Suprapubic skin (tissue), 4 donors: ENCODE data around the gene TRIM39. TPM values are rescaled to one million over a fixed set of nuclear protein-coding genes. Genes with fewer than 3 reads are reported as not detected.
A peak's percentile ranks its signal among the peaks of the same experiment; 100 is the strongest.

ENCODE experiments used
- DNase-seq, 2 donors: peaks; one replicate each; pipeline ENCODE4 v3.0.0-alpha.2; 2019; ENCODE audit warnings: low spot score in 2 of 2
- H3K27ac ChIP-seq: fragments of 200-600 bp; sonication (generic); one replicate; pipeline ENCODE4 v1.5.1; 2019
- H3K27me3 ChIP-seq: fragments of 200-600 bp; sonication (generic); one replicate; pipeline ENCODE4 v1.5.1; 2019
- H3K36me3 ChIP-seq: fragments of 200-600 bp; sonication (generic); one replicate; pipeline ENCODE4 v1.5.1; 2019
- H3K4me1 ChIP-seq: fragments of 200-600 bp; sonication (generic); one replicate; pipeline ENCODE4 v1.5.1; 2019
- H3K4me3 ChIP-seq: fragments of 200-600 bp; sonication (generic); one replicate; pipeline ENCODE4 v1.5.1; 2019; ENCODE audit warnings: mild to moderate bottlenecking
- H3K9me3 ChIP-seq: fragments of 200-600 bp; sonication (generic); one replicate; pipeline ENCODE4 v1.5.1; 2019
- CTCF ChIP-seq, 2 donors: fragments of 200-600 bp in 1 of 2; fragments of 450-650 bp in 1 of 2; sonication (generic) in 1 of 2; IDR thresholded peaks; one replicate each; pipeline ENCODE4 v1.5.1; 2016 to 2019; ENCODE audit warnings: antibody characterized with exemption in 2 of 2, mild to moderate bottlenecking in 1 of 2, moderate library complexity in 1 of 2
- EP300 ChIP-seq: sonication (generic); formaldehyde crosslinking; IDR thresholded peaks from one replicate; pipeline ENCODE4 v1.6.1; 2017; ENCODE audit warnings: antibody characterized with exemption
- POLR2A ChIP-seq, 2 donors: fragments of 450-650 bp; IDR thresholded peaks; one replicate each; pipeline ENCODE4 v1.6.1; 2017; ENCODE audit warnings: antibody characterized with exemption in 2 of 2, mild to moderate bottlenecking in 2 of 2, moderate library complexity in 2 of 2
- POLR2AphosphoS5 ChIP-seq, 3 donors: sonication (generic); formaldehyde crosslinking; IDR thresholded peaks; one replicate each; pipeline ENCODE4 v1.6.1; 2017; ENCODE audit warnings: antibody characterized with exemption in 3 of 3
- WGBS: methylation state at CpG from one replicate; pipeline ENCODE4 v1.1.5; 2018; 5-methylcytosine and 5-hydroxymethylcytosine counted together
- total RNA-seq, 4 donors: library from RNA; depleted of rRNA; stranded (reverse); fragments of >200 nt; gene quantifications; one replicate each; pipeline ENCODE4 v1.1.0, GENCODE V29; 2016

Gene TRIM39
- total RNA-seq, 4 donors from 2014 or later: 6.6 to 17.8 (median 9.2) TPM

- Histone ChIP-seq H3K36me3 (peaks cover under 1% of the 10 kb centered on the region), H3K4me3 (no peak overlapping the region), H3K9me3 (no peaks in the 10 kb centered on the region), H3K4me1 (peaks cover under 1% of the 10 kb centered on the region), H3K27me3 (peaks cover 32% of the 10 kb centered on the region), H3K27ac (no peak overlapping the region)
- no peak for DNase-seq
- 92% methylated on average over 2 of the region's 2 CpGs for WGBS
- TF ChIP-seq EP300 (no peak), POLR2AphosphoS5 (IDR thresholded peaks at IDR 0.05) (no peak), POLR2A (IDR thresholded peaks at IDR 0.05) (no peak), CTCF (IDR thresholded peaks at IDR 0.05) (no peak)
Observed at GRCh38 chr6:30352550-30352949, 25.8 kb downstream of the TRIM39 start.

GRCh38 chr6:30355281-30355680 lies 28.6 kb downstream of the TRIM39 start:
- Histone ChIP-seq H3K9me3 (no peaks in the 10 kb centered on the region), H3K36me3 (no peaks in the 10 kb centered on the region), H3K27ac (no peak overlapping the region), H3K27me3 (peaks cover 60% of the 10 kb centered on the region), H3K4me3 (no peak overlapping the region), H3K4me1 (peaks cover 8% of the 10 kb centered on the region)
- no peak for DNase-seq
- no peak for TF ChIP-seq EP300
- no peak for TF ChIP-seq CTCF (IDR thresholded peaks at IDR 0.05)
- TF ChIP-seq POLR2A (IDR thresholded peaks at IDR 0.05): no peak
- no peak for TF ChIP-seq POLR2AphosphoS5 (IDR thresholded peaks at IDR 0.05)
- WGBS: 64% methylated on average over 4 of the region's 4 CpGs

- Histone ChIP-seq H3K4me1 (peaks cover 8% of the 10 kb centered on the region), H3K4me3 (no peak overlapping the region), H3K27me3 (peaks cover 64% of the 10 kb centered on the region), H3K36me3 (no peaks in the 10 kb centered on the region), H3K9me3 (no peaks in the 10 kb centered on the region), H3K27ac (no peak overlapping the region)
- TF ChIP-seq POLR2A (IDR thresholded peaks at IDR 0.05): no peak
- TF ChIP-seq EP300: no peak
- TF ChIP-seq CTCF (IDR thresholded peaks at IDR 0.05): no peak
- no peak for DNase-seq
- WGBS: 63% methylated on average over 1 of the region's 1 CpG
Observed at GRCh38 chr6:30356536-30356935, 29.8 kb downstream of the TRIM39 start.

- Histone ChIP-seq H3K27me3 (peaks cover 77% of the 10 kb centered on the region), H3K4me3 (peak overlapping the region; percentile 23), H3K9me3 (peaks cover 4% of the 10 kb centered on the region), H3K4me1 (peaks cover 8% of the 10 kb centered on the region), H3K36me3 (no peaks in the 10 kb centered on the region), H3K27ac (no peak overlapping the region)
- TF ChIP-seq POLR2AphosphoS5 (IDR thresholded peaks at IDR 0.05): no peak
- TF ChIP-seq CTCF (IDR thresholded peaks at IDR 0.05): peak; percentile 22 to 70
- WGBS: 8% methylated on average over 40 of the region's 40 CpGs
- no peak for DNase-seq
Observed at GRCh38 chr6:30357678-30358540, 31.2 kb downstream of the TRIM39 start.

GRCh38 chr6:30359276-30359675 lies 32.5 kb downstream of the TRIM39 start:
- TF ChIP-seq CTCF (IDR thresholded peaks at IDR 0.05): no peak
- TF ChIP-seq POLR2AphosphoS5 (IDR thresholded peaks at IDR 0.05): no peak
- TF ChIP-seq POLR2A (IDR thresholded peaks at IDR 0.05): no peak
- no peak for TF ChIP-seq EP300
- Histone ChIP-seq H3K27me3 (peaks cover 79% of the 10 kb centered on the region), H3K27ac (no peak overlapping the region), H3K36me3 (no peaks in the 10 kb centered on the region), H3K4me3 (no peak overlapping the region), H3K4me1 (peaks cover 8% of the 10 kb centered on the region), H3K9me3 (peaks cover 4% of the 10 kb centered on the region)
- 72% methylated on average over 5 of the region's 5 CpGs for WGBS
- DNase-seq: no peak
